Ishikawa (cell line): ENCODE measurements around the gene IGSF8.

Experiments
- EGR1 ChIP-seq: IDR thresholded peaks from 2 replicates; pipeline ENCODE4 v1.6.1; 2012
- EP300 ChIP-seq: IDR thresholded peaks from 2 replicates; pipeline ENCODE4 v1.6.1; 2012; ENCODE audit warnings: borderline replicate concordance
- RAD21 ChIP-seq: IDR thresholded peaks from 2 replicates; pipeline ENCODE4 v1.6.1; 2012; ENCODE audit warnings: low read depth
- TAF1 ChIP-seq: IDR thresholded peaks from 2 replicates; pipeline ENCODE4 v1.6.1; 2012; ENCODE audit warnings: low read depth, mild to moderate bottlenecking
- TF ChIP-seq, protein P1 (sequence below): IDR thresholded peaks from 2 replicates; pipeline ENCODE4 v1.6.1; 2012; ENCODE audit warnings: low read depth, mild to moderate bottlenecking

- no peak for TF ChIP-seq EGR1
- TF ChIP-seq TAF1: no peak
- TF ChIP-seq, protein P1, sequence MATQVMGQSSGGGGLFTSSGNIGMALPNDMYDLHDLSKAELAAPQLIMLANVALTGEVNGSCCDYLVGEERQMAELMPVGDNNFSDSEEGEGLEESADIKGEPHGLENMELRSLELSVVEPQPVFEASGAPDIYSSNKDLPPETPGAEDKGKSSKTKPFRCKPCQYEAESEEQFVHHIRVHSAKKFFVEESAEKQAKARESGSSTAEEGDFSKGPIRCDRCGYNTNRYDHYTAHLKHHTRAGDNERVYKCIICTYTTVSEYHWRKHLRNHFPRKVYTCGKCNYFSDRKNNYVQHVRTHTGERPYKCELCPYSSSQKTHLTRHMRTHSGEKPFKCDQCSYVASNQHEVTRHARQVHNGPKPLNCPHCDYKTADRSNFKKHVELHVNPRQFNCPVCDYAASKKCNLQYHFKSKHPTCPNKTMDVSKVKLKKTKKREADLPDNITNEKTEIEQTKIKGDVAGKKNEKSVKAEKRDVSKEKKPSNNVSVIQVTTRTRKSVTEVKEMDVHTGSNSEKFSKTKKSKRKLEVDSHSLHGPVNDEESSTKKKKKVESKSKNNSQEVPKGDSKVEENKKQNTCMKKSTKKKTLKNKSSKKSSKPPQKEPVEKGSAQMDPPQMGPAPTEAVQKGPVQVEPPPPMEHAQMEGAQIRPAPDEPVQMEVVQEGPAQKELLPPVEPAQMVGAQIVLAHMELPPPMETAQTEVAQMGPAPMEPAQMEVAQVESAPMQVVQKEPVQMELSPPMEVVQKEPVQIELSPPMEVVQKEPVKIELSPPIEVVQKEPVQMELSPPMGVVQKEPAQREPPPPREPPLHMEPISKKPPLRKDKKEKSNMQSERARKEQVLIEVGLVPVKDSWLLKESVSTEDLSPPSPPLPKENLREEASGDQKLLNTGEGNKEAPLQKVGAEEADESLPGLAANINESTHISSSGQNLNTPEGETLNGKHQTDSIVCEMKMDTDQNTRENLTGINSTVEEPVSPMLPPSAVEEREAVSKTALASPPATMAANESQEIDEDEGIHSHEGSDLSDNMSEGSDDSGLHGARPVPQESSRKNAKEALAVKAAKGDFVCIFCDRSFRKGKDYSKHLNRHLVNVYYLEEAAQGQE: no peak
- TF ChIP-seq RAD21: no peak
- no peak for TF ChIP-seq EP300
These were observed 29.0 kb upstream of the IGSF8 start for GRCh38 chr1:160127381-160127780.
